ENCODE data around the gene SPRY4. TPM values are rescaled to one million over a fixed set of nuclear protein-coding genes. Genes with fewer than 3 reads are reported as not detected.

SPRY4 gene
- total RNA-seq, 1 donor from 2014 or later, result 15.6 TPM

- Mint-ChIP-seq H3K4me1 (ENCODE audit: unreplicated experiment) (peaks cover 73% of the 10 kb centered on the region), H3K4me3 (ENCODE audit: unreplicated experiment) (no peak overlapping the region), H3K27ac (ENCODE audit: unreplicated experiment) (peak overlapping the region; percentile 68), H3K27me3 (ENCODE audit: unreplicated experiment) (no peaks in the 10 kb centered on the region), H3K36me3 (ENCODE audit: unreplicated experiment) (peaks cover 1% of the 10 kb centered on the region), H3K9me3 (ENCODE audit: unreplicated experiment) (no peaks in the 10 kb centered on the region)
- TF ChIP-seq CTCF (IDR thresholded peaks at IDR 0.05), result no peak
- no peak for DNase-seq (ENCODE audit: extremely low spot score, unreplicated experiment)
These were observed 5.7 kb downstream of the SPRY4 start for GRCh38 chr5:142319105-142319504.

GRCh38 chr5:142317753-142318152 lies 7.1 kb downstream of the SPRY4 start:
- peaks cover 10% of the 10 kb centered on the region for H3K36me3 Mint-ChIP-seq (ENCODE audit: unreplicated experiment)
- H3K27me3 Mint-ChIP-seq (ENCODE audit: unreplicated experiment), result no peaks in the 10 kb centered on the region
- TF ChIP-seq CTCF (IDR thresholded peaks at IDR 0.05), result peak; percentile 21
- H3K9me3 Mint-ChIP-seq (ENCODE audit: unreplicated experiment), result no peaks in the 10 kb centered on the region
- H3K27ac Mint-ChIP-seq (ENCODE audit: unreplicated experiment), result no peak overlapping the region
- peaks cover 60% of the 10 kb centered on the region for H3K4me1 Mint-ChIP-seq (ENCODE audit: unreplicated experiment)
- no peak for DNase-seq (ENCODE audit: extremely low spot score, unreplicated experiment)
- no peak overlapping the region for H3K4me3 Mint-ChIP-seq (ENCODE audit: unreplicated experiment)

GRCh38 chr5:142317173-142317572 lies 7.6 kb downstream of the SPRY4 start:
- H3K27ac Mint-ChIP-seq (ENCODE audit: unreplicated experiment), result peak overlapping the region; percentile 44
- H3K4me3 Mint-ChIP-seq (ENCODE audit: unreplicated experiment), result no peak overlapping the region
- TF ChIP-seq CTCF (IDR thresholded peaks at IDR 0.05), result no peak
- H3K9me3 Mint-ChIP-seq (ENCODE audit: unreplicated experiment), result no peaks in the 10 kb centered on the region
- no peak for DNase-seq (ENCODE audit: extremely low spot score, unreplicated experiment)
- H3K27me3 Mint-ChIP-seq (ENCODE audit: unreplicated experiment), result no peaks in the 10 kb centered on the region
- H3K4me1 Mint-ChIP-seq (ENCODE audit: unreplicated experiment), result peaks cover 56% of the 10 kb centered on the region
- peaks cover 15% of the 10 kb centered on the region for H3K36me3 Mint-ChIP-seq (ENCODE audit: unreplicated experiment)

- H3K4me3 Mint-ChIP-seq (ENCODE audit: unreplicated experiment), result no peak overlapping the region
- H3K27me3 Mint-ChIP-seq (ENCODE audit: unreplicated experiment), result no peaks in the 10 kb centered on the region
- peak overlapping the region; percentile 44 for H3K27ac Mint-ChIP-seq (ENCODE audit: unreplicated experiment)
- H3K4me1 Mint-ChIP-seq (ENCODE audit: unreplicated experiment), result peaks cover 52% of the 10 kb centered on the region
- no peaks in the 10 kb centered on the region for H3K9me3 Mint-ChIP-seq (ENCODE audit: unreplicated experiment)
- H3K36me3 Mint-ChIP-seq (ENCODE audit: unreplicated experiment), result peaks cover 15% of the 10 kb centered on the region
- TF ChIP-seq CTCF (IDR thresholded peaks at IDR 0.05), result no peak
- DNase-seq (ENCODE audit: extremely low spot score, unreplicated experiment), result no peak
These were observed 8.1 kb downstream of the SPRY4 start for GRCh38 chr5:142316681-142317080.

- Mint-ChIP-seq H3K4me3 (ENCODE audit: unreplicated experiment) (no peak overlapping the region), H3K27ac (ENCODE audit: unreplicated experiment) (peak overlapping the region; percentile 69), H3K36me3 (ENCODE audit: unreplicated experiment) (peaks cover 19% of the 10 kb centered on the region), H3K9me3 (ENCODE audit: unreplicated experiment) (no peaks in the 10 kb centered on the region), H3K4me1 (ENCODE audit: unreplicated experiment) (peaks cover 46% of the 10 kb centered on the region), H3K27me3 (ENCODE audit: unreplicated experiment) (no peaks in the 10 kb centered on the region)
- no peak for TF ChIP-seq CTCF (IDR thresholded peaks at IDR 0.05)
- DNase-seq (ENCODE audit: extremely low spot score, unreplicated experiment), result no peak
These were observed 8.8 kb downstream of the SPRY4 start for GRCh38 chr5:142316051-142316450.
